HG03097 (cell line): Measurements from ENCODE around the gene IQCF6.
"Not testable (repeated sequence)": the region's sequence is repeated elsewhere in the genome, so short reads cannot be mapped to it uniquely, and the experiment has no call there.

Experiments used
- ATAC-seq: cut with Tn5 transposase; IDR thresholded peaks from one replicate; pipeline ENCODE4 v1.9.1; 2021; ENCODE audit not compliant: unreplicated experiment, low FRiP score

The IQCF6 gene

DNA sequence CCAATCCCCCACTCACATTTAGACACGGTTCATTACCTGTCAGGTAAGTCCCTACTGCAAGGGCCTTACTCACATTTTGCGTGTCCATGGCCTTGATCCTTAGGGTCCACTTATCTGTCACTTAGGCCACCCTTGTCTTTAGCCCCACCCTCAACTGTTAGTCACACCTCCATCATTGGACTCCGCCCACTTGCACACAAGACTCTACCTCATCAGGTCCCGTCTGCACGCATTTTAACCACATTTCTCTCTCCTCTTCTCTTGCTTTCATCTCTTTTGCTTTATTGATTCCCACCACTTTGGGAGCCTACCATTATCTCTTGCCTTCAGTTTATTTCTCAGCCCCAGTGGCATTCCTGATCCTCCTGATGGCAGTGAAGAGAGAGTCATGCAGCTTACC lies at the start of gene IQCF6:
Gene IQCF6 (minus strand): TSS at position 101 of the 400 bp plus-strand sequence. CDS start 13 bp downstream, at position 88.
- no peak for ATAC-seq

DNA sequence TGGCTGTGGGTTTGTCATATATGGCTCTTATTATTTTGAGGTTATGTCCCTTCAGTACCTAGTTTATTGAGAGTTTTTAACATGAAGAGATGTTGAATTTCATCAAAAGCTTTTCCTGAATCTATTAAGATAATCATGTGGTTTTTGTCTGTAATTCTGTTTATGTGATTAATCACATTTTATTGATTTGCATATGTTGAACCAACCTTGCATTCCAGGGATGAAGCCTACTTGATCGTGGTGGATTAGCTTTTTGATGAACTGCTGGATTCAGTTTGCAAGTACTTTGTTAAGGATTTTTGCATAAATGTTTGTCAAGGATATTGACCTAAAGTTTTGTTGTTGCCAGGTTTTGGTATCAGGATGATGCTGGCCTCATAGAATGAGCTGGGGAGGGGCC lies 49.3 kb upstream of the IQCF6 start:
- ATAC-seq, result no peak

DNA sequence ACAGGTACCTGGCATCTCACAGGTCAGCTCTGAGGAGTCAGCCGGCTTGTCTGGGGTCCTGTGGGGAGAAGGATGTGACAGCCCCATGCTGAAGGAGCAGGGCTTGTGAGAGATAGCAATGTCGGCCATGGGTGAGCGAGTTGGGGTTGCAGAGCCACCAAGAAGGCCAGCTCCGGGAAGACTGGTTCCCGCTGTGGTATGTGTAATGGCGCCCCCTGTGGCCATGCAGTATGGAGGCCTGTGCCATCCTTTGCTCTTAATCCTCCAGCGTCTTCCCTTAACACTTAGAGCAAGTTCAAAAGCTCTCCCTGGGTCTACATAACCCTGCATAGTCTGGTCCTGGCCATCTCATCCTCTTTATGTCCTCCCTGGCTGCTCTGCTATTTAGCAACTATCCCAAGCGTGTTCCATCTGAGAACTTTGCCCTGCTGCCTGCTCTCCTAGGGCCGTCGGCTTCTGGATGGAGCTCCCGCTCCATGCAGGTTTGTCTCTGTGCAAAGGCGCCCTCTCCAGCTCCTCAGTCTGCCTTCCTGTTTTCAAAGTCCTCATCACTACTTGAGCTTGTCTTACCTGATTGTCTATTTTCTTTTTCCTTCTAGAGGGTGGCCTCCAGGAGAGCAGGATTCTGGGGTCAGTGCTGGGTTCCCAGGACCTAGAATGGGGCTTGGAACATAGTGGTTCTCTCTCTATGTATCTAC lies 40.8 kb upstream of the IQCF6 start:
- ATAC-seq, result no peak

GRCh38 chr3:51819151-51819550 lies 40.1 kb upstream of the IQCF6 start:
- no peak for ATAC-seq

GRCh38 chr3:51817375-51817774 lies 38.3 kb upstream of the IQCF6 start:
- ATAC-seq, result no peak

DNA sequence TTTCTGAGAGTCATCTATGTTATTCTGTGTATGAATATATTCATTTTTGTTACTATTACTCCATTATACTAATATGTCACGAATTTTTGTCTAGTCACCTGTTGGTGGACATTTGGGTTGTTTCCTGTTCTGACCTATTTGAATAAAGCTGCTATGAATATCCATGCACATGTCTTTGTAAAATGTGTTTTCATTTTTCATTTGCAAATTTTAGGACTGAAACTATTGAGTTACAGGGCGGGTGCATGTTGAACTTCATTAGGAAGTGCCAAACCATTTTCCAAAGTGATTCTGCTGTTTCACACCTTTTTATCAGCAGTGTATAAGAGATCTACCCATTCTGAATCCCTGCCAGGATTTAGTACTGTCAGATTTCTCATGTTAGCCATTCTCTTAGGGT lies 37.7 kb upstream of the IQCF6 start:
- ATAC-seq, result no peak

DNA sequence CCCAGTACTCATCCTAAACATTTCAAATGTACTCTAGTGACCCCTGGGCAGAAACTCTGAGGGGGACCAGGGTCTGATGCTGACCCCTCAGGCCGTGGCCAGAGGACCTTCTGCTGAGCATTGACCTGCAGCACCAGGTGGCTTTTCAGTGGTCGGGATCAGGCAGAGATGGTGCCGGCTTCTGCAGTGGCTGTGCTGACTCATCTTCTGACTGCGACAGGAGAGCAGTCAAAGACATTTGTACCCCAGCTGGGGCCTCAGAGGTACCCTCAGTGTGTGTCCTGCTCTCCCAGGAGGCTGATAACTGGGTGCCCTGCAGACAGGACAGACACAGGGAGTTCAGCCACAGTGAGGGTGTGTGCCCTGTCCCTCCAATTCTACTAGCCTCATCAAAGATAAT lies 36.6 kb upstream of the IQCF6 start:
- ATAC-seq, result no peak

DNA sequence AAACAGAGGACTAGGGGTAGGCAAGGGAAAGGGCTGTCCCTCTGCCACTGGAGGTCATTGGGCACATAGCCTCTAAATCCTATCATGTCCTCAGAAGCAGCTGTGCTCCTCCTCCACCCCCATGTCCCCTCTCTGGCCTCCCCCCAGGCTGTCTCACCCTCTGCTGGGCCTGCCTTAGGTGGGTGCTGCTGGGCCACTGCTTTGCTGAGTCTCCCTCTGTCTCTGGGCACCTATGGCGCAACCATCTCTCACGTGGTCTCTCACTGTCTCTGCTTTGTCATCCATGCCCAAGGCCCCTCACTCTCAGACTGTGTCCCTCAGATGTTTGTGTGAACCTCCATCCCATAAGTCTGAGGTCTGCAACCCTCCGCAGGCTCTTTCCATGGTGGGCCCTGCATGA lies 35.0 kb upstream of the IQCF6 start:
- no peak for ATAC-seq

- ATAC-seq, result no peak
These were observed 34.5 kb upstream of the IQCF6 start for GRCh38 chr3:51813539-51813938.

GRCh38 chr3:51808934-51809333 lies 29.9 kb upstream of the IQCF6 start:
- ATAC-seq, result no peak

DNA sequence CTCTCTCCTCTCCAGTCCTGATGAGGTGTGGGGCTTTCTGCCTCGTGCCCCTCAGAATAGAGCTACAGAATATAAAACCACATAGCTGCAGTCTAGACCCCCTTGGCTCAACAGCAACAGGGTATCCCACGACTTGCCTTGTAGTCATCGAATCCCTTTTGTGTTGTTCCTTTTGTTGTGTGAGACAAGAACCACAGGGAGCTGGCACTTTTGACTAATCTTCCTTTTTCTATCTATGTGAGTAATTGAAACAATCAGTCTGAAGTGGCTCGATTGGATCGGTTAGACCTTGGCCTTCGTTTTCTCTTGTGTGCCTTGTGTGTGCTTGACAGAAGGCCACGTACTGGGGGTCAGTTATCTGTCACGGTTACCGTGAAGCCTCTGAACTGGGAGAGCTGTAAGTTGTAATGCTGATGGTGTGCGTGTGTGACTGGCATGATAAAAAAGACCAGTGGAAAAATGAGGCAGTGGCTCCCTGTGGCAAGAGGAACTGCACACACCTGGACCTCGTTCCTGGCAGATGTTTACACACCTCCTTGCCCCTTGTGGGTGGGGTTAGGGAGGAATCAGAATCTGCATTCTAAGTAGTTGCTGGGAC lies 23.2 kb upstream of the IQCF6 start:
- ATAC-seq, result no peak

DNA sequence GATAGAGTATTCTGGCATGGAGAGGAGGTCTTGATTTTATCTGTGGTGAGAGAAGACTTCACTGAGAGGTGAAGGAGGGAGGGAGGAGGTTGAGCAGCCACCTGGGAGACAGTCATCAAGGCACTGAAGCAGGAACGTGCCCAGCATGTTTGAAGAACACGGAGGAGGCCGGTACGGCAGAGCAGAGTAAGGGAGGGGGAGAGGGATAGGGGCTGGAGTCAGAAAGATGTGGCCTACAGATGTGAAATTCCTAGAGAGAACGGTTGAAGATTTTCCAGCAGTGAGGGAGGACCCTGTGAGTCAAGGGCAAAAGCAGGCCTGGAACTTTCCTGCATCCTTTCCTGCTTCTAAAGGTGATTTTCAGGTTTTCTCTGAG lies 21.7 kb upstream of the IQCF6 start:
- ATAC-seq, result no peak

GRCh38 chr3:51799879-51800749 lies 21.1 kb upstream of the IQCF6 start:
- ATAC-seq, result no peak

GRCh38 chr3:51798411-51798963 lies 19.4 kb upstream of the IQCF6 start:
- ATAC-seq, result no peak

DNA sequence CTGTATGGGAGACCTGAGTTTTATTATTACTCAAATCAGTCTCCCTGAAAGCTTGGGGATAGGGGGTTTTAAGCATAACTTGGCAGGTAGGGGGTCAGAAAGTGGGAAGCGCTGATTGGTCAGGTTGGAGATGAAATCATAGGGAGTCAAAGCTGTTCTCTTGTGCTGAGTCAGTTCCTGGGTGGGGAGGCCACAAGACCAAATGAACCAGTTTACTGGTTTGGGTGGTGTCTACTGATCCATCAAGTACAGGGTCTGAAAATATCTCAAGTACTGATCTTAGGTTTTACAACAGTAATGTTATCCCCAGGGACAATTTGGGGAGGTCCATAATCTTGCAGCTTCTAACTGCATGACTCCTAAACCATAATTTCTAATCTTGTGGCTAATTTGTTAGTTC lies 17.8 kb upstream of the IQCF6 start:
- ATAC-seq, result no peak

DNA sequence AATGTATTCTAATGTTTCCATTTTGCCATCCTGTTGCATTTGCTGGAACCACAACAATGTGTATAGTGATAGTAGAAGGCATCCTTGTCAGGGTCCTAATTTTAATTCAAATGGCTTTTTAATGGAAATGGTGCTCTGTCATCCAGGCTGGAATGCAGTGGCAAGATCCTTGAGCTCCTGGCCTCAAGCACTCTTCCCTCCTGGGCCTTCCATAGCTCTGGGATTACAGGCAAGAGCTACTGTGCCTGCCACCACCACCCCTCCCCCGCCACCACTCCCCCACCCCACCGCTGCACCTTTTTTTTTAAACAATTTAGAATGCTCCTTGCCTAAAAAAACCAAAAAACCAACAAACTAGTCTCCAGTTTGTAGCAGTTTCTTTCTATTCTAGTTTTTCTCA lies 15.2 kb upstream of the IQCF6 start:
- ATAC-seq, result no peak

DNA sequence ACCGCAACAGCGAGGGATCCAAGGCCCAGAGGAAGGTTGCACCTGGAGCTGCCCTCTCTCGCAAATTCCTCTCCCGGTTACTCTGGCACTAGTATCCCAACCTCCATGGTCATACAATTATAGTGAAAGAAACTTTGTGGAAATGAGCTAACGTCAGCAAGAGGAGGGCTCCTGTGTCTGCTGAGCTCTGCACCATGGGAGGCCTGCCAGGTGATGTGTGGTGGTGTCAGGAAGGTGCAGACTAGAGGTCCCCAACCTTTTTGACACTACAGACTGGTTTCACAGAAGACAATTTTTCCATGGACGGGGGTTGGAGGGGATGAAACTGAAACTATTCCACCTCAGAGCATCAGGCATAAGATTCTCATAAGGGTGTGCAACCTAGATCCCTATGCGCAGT lies 13.2 kb upstream of the IQCF6 start:
- ATAC-seq, result no peak

DNA sequence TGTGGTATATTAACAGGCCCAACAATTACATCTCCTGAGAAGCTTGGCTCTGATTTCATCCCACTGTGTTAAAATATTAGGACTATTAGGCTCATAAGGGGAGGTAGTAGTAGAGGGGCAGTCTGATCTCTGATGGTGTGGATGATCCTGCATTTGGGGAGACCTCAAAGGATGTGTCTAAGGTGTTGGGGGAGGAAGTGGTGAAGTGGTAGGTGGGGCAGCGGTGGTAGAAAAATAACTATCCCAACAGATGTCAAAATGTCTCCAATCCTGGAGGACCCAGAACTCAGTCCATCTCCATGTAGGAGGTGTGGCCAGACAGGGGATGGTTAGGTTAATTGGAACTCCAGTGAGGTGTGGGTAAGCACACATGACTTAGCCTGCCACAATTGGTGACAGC lies 10.4 kb upstream of the IQCF6 start:
- no peak for ATAC-seq

GRCh38 chr3:51787576-51787975 lies 8.5 kb upstream of the IQCF6 start:
- not testable (repeated sequence) for ATAC-seq

DNA sequence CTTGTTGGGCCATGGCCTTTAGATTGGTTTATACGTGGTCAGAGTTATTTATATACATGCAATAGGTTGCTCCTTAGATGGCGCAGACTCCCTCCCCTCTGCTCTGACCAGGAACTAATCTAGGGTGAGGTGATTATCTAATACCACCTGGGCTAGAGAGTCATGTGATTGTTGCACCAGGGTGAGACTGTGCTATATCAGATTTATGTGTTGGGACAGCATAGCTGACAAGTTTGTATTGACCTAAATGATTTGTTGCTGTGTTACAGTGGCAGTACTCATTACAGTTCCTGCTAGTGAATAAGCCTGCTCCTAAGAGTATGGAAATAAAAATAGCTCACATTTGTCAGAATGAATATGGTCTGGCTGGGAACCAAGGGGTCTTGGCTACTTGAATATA lies 7.2 kb upstream of the IQCF6 start:
- no peak for ATAC-seq

- ATAC-seq, result no peak
These were observed 483 bp downstream of the IQCF6 start for GRCh38 chr3:51778554-51778953.
